ENCODE measurements around the gene RTKN.
"Not testable (repeated sequence)": the region's sequence is repeated elsewhere in the genome, so short reads cannot be mapped to it uniquely, and the experiment has no call there.

The RTKN gene

GRCh38 chr2:74457549-74458131 is 15.9 kb upstream of the RTKN start:
- Mint-ChIP-seq H3K4me1 (peaks cover 64% of the 10 kb centered on the region), H3K27ac (peak overlapping the region; percentile 98), H3K36me3 (peaks cover 30% of the 10 kb centered on the region), H3K4me3 (peak overlapping the region; percentile 92), H3K27me3 (no peaks in the 10 kb centered on the region), H3K9me3 (no peaks in the 10 kb centered on the region)
- DNase-seq: peak; percentile 89
- CTCF ChIA-PET: interaction anchor here (1.5 to 4.3 kb wide), 5 partner anchors 17 to 129 kb away, joined by 3 to 25 read pairs (median 11); partner anchors contain the start of genes CCDC142, MRPL53 and TTC31

- H3K27ac Mint-ChIP-seq: peak overlapping the region; percentile 98
- H3K4me1 Mint-ChIP-seq: peaks cover 69% of the 10 kb centered on the region
- no peaks in the 10 kb centered on the region for H3K27me3 Mint-ChIP-seq
- no peak for DNase-seq
- H3K36me3 Mint-ChIP-seq: peaks cover 29% of the 10 kb centered on the region
- CTCF ChIA-PET: interaction anchor here (0.9 to 4.3 kb wide), 6 partner anchors 17 to 130 kb away, joined by 3 to 25 read pairs (median 8); partner anchors contain the start of genes CCDC142, MRPL53 and TTC31
- no peaks in the 10 kb centered on the region for H3K9me3 Mint-ChIP-seq
- peak overlapping the region; percentile 92 for H3K4me3 Mint-ChIP-seq
Measured at GRCh38 chr2:74457129-74457548, 15.4 kb upstream of the RTKN start.

- CTCF ChIA-PET: interaction anchor here (1.1 to 4.3 kb wide), 6 partner anchors 10 to 132 kb away, joined by 3 to 25 read pairs (median 4); partner anchors contain the start of genes C2orf81, CCDC142, TTC31 and WDR54
- Mint-ChIP-seq H3K9me3 (no peaks in the 10 kb centered on the region), H3K4me3 (peak within 1 kb of the TSS; percentile 92), H3K27me3 (peaks cover 4% of the 10 kb centered on the region), H3K36me3 (peaks cover 22% of the 10 kb centered on the region), H3K27ac (peak within 1 kb of the TSS; percentile 98), H3K4me1 (peaks cover 68% of the 10 kb centered on the region)
- DNase-seq: peak; percentile 97
Measured at GRCh38 chr2:74454654-74455511, 13.1 kb upstream of the RTKN start, which contains the start of gene INO80B. TSS of gene INO80B (plus strand) at chr2:74455087. CDS start at chr2:74455117, 30 bp downstream.

- Mint-ChIP-seq H3K4me1 (peaks cover 36% of the 10 kb centered on the region), H3K27me3 (peaks cover 13% of the 10 kb centered on the region), H3K27ac (no peak overlapping the region), H3K9me3 (no peaks in the 10 kb centered on the region), H3K36me3 (peaks cover 11% of the 10 kb centered on the region), H3K4me3 (no peak overlapping the region)
- CTCF ChIA-PET: interaction anchor here (0.6 to 1.0 kb wide), 3 partner anchors 9 to 135 kb away, joined by 3 read pairs; no protein-coding TSS in a partner anchor
- no peak for DNase-seq
Measured at GRCh38 chr2:74450570-74451190, 8.9 kb upstream of the RTKN start.

- DNase-seq: no peak
- peaks cover 20% of the 10 kb centered on the region for H3K4me1 Mint-ChIP-seq
- no peak overlapping the region for H3K27ac Mint-ChIP-seq
- peaks cover 32% of the 10 kb centered on the region for H3K27me3 Mint-ChIP-seq
- H3K9me3 Mint-ChIP-seq: no peaks in the 10 kb centered on the region
- H3K36me3 Mint-ChIP-seq: peaks cover 1% of the 10 kb centered on the region
- CTCF ChIA-PET: no interaction called here
- no peak overlapping the region for H3K4me3 Mint-ChIP-seq
Measured at GRCh38 chr2:74448771-74449170, 7.0 kb upstream of the RTKN start.

GRCh38 chr2:74447230-74447999 is 5.7 kb upstream of the RTKN start:
- CTCF ChIA-PET: no interaction called here
- H3K9me3 Mint-ChIP-seq: no peaks in the 10 kb centered on the region
- H3K4me3 Mint-ChIP-seq: no peak overlapping the region
- H3K36me3 Mint-ChIP-seq: peaks cover under 1% of the 10 kb centered on the region
- no peak for DNase-seq
- no peak overlapping the region for H3K27ac Mint-ChIP-seq
- peaks cover 46% of the 10 kb centered on the region for H3K27me3 Mint-ChIP-seq
- peaks cover 9% of the 10 kb centered on the region for H3K4me1 Mint-ChIP-seq

GRCh38 chr2:74444498-74445318 is 3.0 kb upstream of the RTKN start:
- CTCF ChIA-PET: interaction anchor here (1.1 kb wide), 1 partner anchor 10 kb away, joined by 4 read pairs; the partner anchor contains the start of gene INO80B
- no peak overlapping the region for H3K4me3 Mint-ChIP-seq

GRCh38 chr2:74442483-74443297 is 953 bp upstream of the RTKN start:
- H3K9me3 Mint-ChIP-seq, H3K36me3 Mint-ChIP-seq, DNase-seq, H3K27ac Mint-ChIP-seq: not testable (repeated sequence)
- H3K4me1 Mint-ChIP-seq: peaks cover 17% of the 10 kb centered on the region
- peaks cover 86% of the 10 kb centered on the region for H3K27me3 Mint-ChIP-seq
- CTCF ChIA-PET: interaction anchor here (0.6 to 1.6 kb wide), 2 partner anchors 8 to 11 kb away, joined by 3 to 5 read pairs; partner anchors contain the start of gene INO80B
- peak overlapping the region; percentile 57 for H3K4me3 Mint-ChIP-seq

More at GRCh38 chr2:74444498-74445318, 3.0 kb upstream of the RTKN start:
- Mint-ChIP-seq H3K9me3 (no peaks in the 10 kb centered on the region), H3K4me1 (peaks cover 17% of the 10 kb centered on the region), H3K36me3 (no peaks in the 10 kb centered on the region), H3K27me3 (peaks cover 69% of the 10 kb centered on the region), H3K27ac (no peak overlapping the region)
- DNase-seq: no peak

GRCh38 chr2:74441170-74441689 is 507 bp downstream of the RTKN start:
- no peak for DNase-seq
- Mint-ChIP-seq H3K27me3 (peaks cover 81% of the 10 kb centered on the region), H3K4me3 (no peak overlapping the region), H3K9me3 (no peaks in the 10 kb centered on the region), H3K4me1 (peaks cover 22% of the 10 kb centered on the region), H3K36me3 (no peaks in the 10 kb centered on the region), H3K27ac (no peak overlapping the region)
- CTCF ChIA-PET: no interaction called here

GRCh38 chr2:74440378-74441169 is 1.2 kb downstream of the RTKN start:
- Mint-ChIP-seq H3K36me3 (no peaks in the 10 kb centered on the region), H3K27me3 (peaks cover 84% of the 10 kb centered on the region), H3K27ac (no peak overlapping the region), H3K4me3 (peak overlapping the region; percentile 29), H3K9me3 (no peaks in the 10 kb centered on the region), H3K4me1 (peaks cover 22% of the 10 kb centered on the region)
- CTCF ChIA-PET: interaction anchor here (0.9 to 1.3 kb wide), 2 partner anchors 11 to 12 kb away, joined by 3 to 4 read pairs; no protein-coding TSS in a partner anchor
- peak; percentile 62 for DNase-seq

- no peak overlapping the region for H3K4me3 Mint-ChIP-seq
- CTCF ChIA-PET: interaction anchor here (0.9 to 1.3 kb wide), 2 partner anchors 10 to 12 kb away, joined by 3 to 4 read pairs; no protein-coding TSS in a partner anchor
- H3K4me1 Mint-ChIP-seq: peaks cover 22% of the 10 kb centered on the region
- no peaks in the 10 kb centered on the region for H3K36me3 Mint-ChIP-seq
- peaks cover 78% of the 10 kb centered on the region for H3K27me3 Mint-ChIP-seq
- no peak for DNase-seq
- no peaks in the 10 kb centered on the region for H3K9me3 Mint-ChIP-seq
- no peak overlapping the region for H3K27ac Mint-ChIP-seq
Measured at GRCh38 chr2:74439803-74440377, 1.8 kb downstream of the RTKN start.
